ENCODE results near the gene SURF2. TPM values are rescaled to one million over a fixed set of nuclear protein-coding genes. Genes with fewer than 3 reads are reported as not detected.
A peak's percentile ranks its signal among the peaks of the same experiment; 100 is the strongest.

SURF2 gene
- total and polyA plus RNA-seq, 9 of the 15 experiments (the other 6 are each of a cell fraction or from before 2014, with no cell fraction given): 5.5 to 82.5 (median 21.3) TPM

- intact Hi-C loops (cut with micrococcal nuclease) (no loop called here), in situ Hi-C loops (cut with MboI) (loop anchor here (5.0 kb wide), 1 partner anchor 147 kb away; no protein-coding TSS in a partner anchor)
- 92% methylated on average over 5 of the region's 6 CpGs for WGBS (ENCODE audit: insufficient coverage, low coverage, missing lambda C conversion rate)
- Histone ChIP-seq H3K9me1 (ENCODE audit: control insufficient read depth, insufficient read depth, low read length) (no peaks in the 10 kb centered on the region), H3K9ac (ENCODE audit: insufficient read depth in 1 of 2, low read depth in 2 of 2, low read length in 2 of 2) (peak overlapping the region in 1 of 2 experiments; percentile 84; a peak in 2 of 4 replicates), H4K20me1 (replicated peaks; ENCODE audit: control insufficient read depth, insufficient read depth, low read length) (peaks cover 4% of the 10 kb centered on the region; the same call in 1 of the 2 replicates), H3K79me2 (ENCODE audit: control insufficient read depth, insufficient read depth, low read length) (peaks cover 39% of the 10 kb centered on the region), H3K27ac (ENCODE audit: extremely low read depth, low read depth, low read length) (no peak overlapping the region), H3K4me2 (ENCODE audit: insufficient read depth, low read length) (no peak overlapping the region), H3K9me3 (replicated peaks; ENCODE audit: control insufficient read depth, insufficient read depth, low read depth, low read length) (no peaks in the 10 kb centered on the region), H2AFZ (ENCODE audit: low read depth, low read length) (no peak overlapping the region), H3K27me3 (ENCODE audit: control insufficient read depth in 2 of 2, insufficient read depth in 2 of 2, low read length in 2 of 2) (no peaks in the 10 kb centered on the region; a peak in 1 of 5 replicates), H3K36me3 (ENCODE audit: control insufficient read depth, insufficient read depth, low read length) (peaks cover 62% of the 10 kb centered on the region), H3K4me3 (peak overlapping the region; percentile 77; the same call in 1 of the 2 replicates), H3K4me1 (replicated peaks in 1 of 2; ENCODE audit: control insufficient read depth in 2 of 2, insufficient read depth in 2 of 2, low read length in 2 of 2) (peaks cover 6 to 42% of the 10 kb centered on the region in 2 experiments; a peak in 4 of 5 replicates)
- ChIA-PET POLR2A (interaction anchor here (0.7 to 2.3 kb wide), 3 partner anchors 10 to 26 kb away, joined by 3 to 9 read pairs (median 3); partner anchors contain the start of genes MED22 and RPL7A), CTCF (ENCODE audit: low intra/inter-chr PET ratio) (no interaction called here)
- no peak for DNase-seq (ENCODE audit: extremely low read depth in 1 of 4, low spot score in 3 of 4)
- no TSS peak for BruUV-seq (replicated peaks)
- ATAC-seq: no peak
- TF ChIP-seq ZNF436 (CRISPR knock-in tag; IDR thresholded peaks at IDR 0.05) (no peak), RBFOX2 (IDR thresholded peaks at IDR 0.05; ENCODE audit: low read depth, low read length) (0 out of 2 replicates have a peak, but pooled peaks have one; percentile 33), NFIC (IDR thresholded peaks at IDR 0.05) (no peak), RREB1 (CRISPR knock-in tag; IDR thresholded peaks at IDR 0.05) (no peak), RB1 (IDR thresholded peaks at IDR 0.05; ENCODE audit: low read depth) (no peak), FOXA1 (IDR thresholded peaks at IDR 0.05; ENCODE audit: borderline replicate concordance) (no peak), SPI1 (IDR thresholded peaks at IDR 0.05; ENCODE audit: borderline replicate concordance, low read depth, low read length) (no peak), SRSF1 (IDR thresholded peaks at IDR 0.05; ENCODE audit: low read depth, low read length) (no peak)
- TF ChIP-seq, protein P1, sequence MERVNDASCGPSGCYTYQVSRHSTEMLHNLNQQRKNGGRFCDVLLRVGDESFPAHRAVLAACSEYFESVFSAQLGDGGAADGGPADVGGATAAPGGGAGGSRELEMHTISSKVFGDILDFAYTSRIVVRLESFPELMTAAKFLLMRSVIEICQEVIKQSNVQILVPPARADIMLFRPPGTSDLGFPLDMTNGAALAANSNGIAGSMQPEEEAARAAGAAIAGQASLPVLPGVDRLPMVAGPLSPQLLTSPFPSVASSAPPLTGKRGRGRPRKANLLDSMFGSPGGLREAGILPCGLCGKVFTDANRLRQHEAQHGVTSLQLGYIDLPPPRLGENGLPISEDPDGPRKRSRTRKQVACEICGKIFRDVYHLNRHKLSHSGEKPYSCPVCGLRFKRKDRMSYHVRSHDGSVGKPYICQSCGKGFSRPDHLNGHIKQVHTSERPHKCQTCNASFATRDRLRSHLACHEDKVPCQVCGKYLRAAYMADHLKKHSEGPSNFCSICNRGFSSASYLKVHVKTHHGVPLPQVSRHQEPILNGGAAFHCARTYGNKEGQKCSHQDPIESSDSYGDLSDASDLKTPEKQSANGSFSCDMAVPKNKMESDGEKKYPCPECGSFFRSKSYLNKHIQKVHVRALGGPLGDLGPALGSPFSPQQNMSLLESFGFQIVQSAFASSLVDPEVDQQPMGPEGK (CRISPR knock-in tag; IDR thresholded peaks at IDR 0.05; ENCODE audit: borderline replicate concordance): no peak
- FAIRE-seq: peak; percentile 23
These were observed 22.2 kb upstream of the SURF2 start for GRCh38 chr9:133334161-133334560.
